Fibroblast of pulmonary artery (primary cell): Measurements from ENCODE around the gene QRFP.

Source experiments
- DNase-seq: peaks from one replicate; pipeline ENCODE4 v3.0.0-alpha.2; 2010; ENCODE audit warnings: low read depth
- H3K4me3 ChIP-seq: replicated peaks from 2 replicates; pipeline ENCODE4 v1.5.1; 2011; ENCODE audit warnings: low read depth, mild to moderate bottlenecking, control low read depth, low read length, moderate library complexity
- TF ChIP-seq, protein P1 (sequence below): IDR thresholded peaks from 2 replicates; pipeline ENCODE4 v1.5.1; 2011; ENCODE audit warnings: mild to moderate bottlenecking, control low read depth, low read length, inconsistent platforms; ENCODE audit errors: missing control alignments

Gene QRFP

GRCh38 chr9:130942084-130942483, 45.5 kb upstream of the QRFP start:
- TF ChIP-seq, protein P1, sequence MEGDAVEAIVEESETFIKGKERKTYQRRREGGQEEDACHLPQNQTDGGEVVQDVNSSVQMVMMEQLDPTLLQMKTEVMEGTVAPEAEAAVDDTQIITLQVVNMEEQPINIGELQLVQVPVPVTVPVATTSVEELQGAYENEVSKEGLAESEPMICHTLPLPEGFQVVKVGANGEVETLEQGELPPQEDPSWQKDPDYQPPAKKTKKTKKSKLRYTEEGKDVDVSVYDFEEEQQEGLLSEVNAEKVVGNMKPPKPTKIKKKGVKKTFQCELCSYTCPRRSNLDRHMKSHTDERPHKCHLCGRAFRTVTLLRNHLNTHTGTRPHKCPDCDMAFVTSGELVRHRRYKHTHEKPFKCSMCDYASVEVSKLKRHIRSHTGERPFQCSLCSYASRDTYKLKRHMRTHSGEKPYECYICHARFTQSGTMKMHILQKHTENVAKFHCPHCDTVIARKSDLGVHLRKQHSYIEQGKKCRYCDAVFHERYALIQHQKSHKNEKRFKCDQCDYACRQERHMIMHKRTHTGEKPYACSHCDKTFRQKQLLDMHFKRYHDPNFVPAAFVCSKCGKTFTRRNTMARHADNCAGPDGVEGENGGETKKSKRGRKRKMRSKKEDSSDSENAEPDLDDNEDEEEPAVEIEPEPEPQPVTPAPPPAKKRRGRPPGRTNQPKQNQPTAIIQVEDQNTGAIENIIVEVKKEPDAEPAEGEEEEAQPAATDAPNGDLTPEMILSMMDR: no peak
- no peak overlapping the region for H3K4me3 ChIP-seq
- no peak for DNase-seq

- DNase-seq: peak; percentile 30
- TF ChIP-seq, protein P1: peak; percentile 79
Measured at GRCh38 chr9:130940693-130941576, 44.3 kb upstream of the QRFP start.

GRCh38 chr9:130940027-130940549, 43.5 kb upstream of the QRFP start:
- no peak for DNase-seq
- TF ChIP-seq, protein P1: no peak
- H3K4me3 ChIP-seq: no peak overlapping the region

More at GRCh38 chr9:130940693-130941576, 44.3 kb upstream of the QRFP start:
- no peak overlapping the region for H3K4me3 ChIP-seq

GRCh38 chr9:130939405-130940026, 42.9 kb upstream of the QRFP start:
- TF ChIP-seq, protein P1: no peak
- DNase-seq: no peak
- peak overlapping the region; percentile 49 for H3K4me3 ChIP-seq

DNA sequence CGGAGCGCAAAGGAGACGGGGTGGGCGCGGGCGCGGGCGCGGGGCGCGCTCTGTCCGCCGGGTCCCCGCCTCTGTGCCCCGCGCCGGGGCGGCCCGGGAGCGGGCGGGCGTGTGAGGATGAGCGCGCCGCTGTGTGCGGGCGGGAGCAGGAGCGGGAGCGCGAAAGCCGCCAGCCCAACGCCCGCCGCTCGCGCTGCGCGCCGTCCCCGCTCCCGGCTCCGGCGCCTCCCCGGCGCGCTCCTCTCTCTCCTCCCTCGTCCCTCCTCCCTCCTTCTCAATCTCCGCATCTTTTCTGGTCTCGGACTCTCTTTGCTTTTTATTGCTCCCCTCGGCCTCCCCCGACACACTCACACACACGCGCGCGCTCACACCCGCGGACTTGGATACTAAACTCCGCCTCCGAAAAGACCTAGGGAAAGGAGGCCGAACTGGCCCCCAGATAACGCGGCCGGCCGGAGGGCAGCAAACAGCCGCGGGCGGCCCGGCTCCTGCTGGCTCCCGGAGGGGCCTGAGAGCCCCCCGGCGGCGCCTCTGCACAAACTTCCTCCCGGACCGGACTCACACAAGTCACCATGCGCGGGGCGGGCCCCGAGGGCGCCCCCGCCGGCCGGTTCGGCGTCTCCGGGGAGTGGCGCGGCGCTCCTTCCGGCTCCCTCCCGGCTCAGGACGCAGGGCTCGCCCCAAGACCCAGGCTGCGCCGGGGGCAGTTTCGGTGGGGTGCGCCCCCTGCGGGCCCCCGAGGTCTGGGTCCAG, 42.2 kb upstream of the QRFP start, which contains the start of gene FIBCD1:
FIBCD1 (minus strand) TSS at position 596 of the 753 bp plus-strand sequence. CDS start 640 bp downstream, outside the sequence.
- DNase-seq: no peak
- H3K4me3 ChIP-seq: peak within 1 kb of the TSS; percentile 49
- TF ChIP-seq, protein P1: no peak

DNA sequence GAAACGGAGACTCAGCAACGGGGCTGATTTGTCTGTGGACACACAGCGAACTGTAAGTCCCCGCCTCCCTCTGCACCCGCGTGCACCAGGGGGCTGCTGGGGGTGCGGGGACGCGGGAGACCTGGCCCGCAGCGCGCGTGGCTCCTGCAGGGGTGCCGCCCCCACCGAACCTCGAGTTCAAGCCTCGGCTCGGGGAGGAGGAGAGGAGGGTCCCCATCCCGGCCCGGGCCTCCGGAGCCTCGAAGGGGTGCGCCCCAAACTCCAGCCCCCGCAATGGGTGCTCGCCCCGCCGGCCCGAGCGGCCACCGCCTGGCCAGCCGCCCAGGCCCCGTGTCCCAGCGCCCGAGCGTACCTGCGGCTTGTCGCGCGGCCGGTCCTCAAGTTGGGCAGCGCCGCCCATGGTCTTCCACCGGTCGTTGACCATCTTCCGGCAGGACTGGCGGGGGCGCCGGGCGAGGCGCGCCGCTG, 41.6 kb upstream of the QRFP start:
- no peak overlapping the region for H3K4me3 ChIP-seq
- TF ChIP-seq, protein P1: no peak
- DNase-seq: no peak
